Glutamatergic neuron (in vitro differentiated cells): ENCODE data around the gene TMA7B. TPM values are rescaled to one million over a fixed set of nuclear protein-coding genes. Genes with fewer than 3 reads are reported as not detected.

Experiments used
- DNase-seq: peaks from one replicate; pipeline ENCODE4 v3.0.0; 2022
- H3K27ac Mint-ChIP-seq: one replicate; pipeline ENCODE4 v1.8.0; 2020; ENCODE audit warnings: mild to moderate bottlenecking, mixed read lengths, inconsistent platforms; ENCODE audit not compliant: unreplicated experiment
- H3K27me3 Mint-ChIP-seq: one replicate; pipeline ENCODE4 v1.8.0; 2020; ENCODE audit warnings: mild to moderate bottlenecking, moderate library complexity, mixed read lengths, inconsistent platforms; ENCODE audit not compliant: unreplicated experiment
- H3K36me3 Mint-ChIP-seq: one replicate; pipeline ENCODE4 v1.8.0; 2020; ENCODE audit warnings: mild to moderate bottlenecking, mixed read lengths, inconsistent platforms; ENCODE audit not compliant: unreplicated experiment
- H3K4me1 Mint-ChIP-seq: one replicate; pipeline ENCODE4 v1.8.0; 2020; ENCODE audit warnings: mild to moderate bottlenecking, low read depth, mixed read lengths, inconsistent platforms; ENCODE audit not compliant: unreplicated experiment
- H3K4me3 Mint-ChIP-seq: one replicate; pipeline ENCODE4 v1.8.0; 2020; ENCODE audit warnings: mild to moderate bottlenecking, mixed read lengths, inconsistent platforms; ENCODE audit not compliant: unreplicated experiment
- H3K9me3 Mint-ChIP-seq: one replicate; pipeline ENCODE4 v1.8.0; 2020; ENCODE audit warnings: mild to moderate bottlenecking, moderate library complexity, mixed read lengths, inconsistent platforms; ENCODE audit not compliant: unreplicated experiment
- long read RNA-seq: library from polyadenylated mRNA; unstranded; transcript quantifications from one replicate; pipeline ENCODE4 v2.0.0, GENCODE V29; 2020; ENCODE audit not compliant: unreplicated experiment
- total RNA-seq: library from RNA; stranded (reverse); fragmentation: NEBNext Ultra II Directional; extraction: Animal tissue kit (Norgen Biotek cat#: 25700); gene quantifications from one replicate; pipeline ENCODE4 v1.2.1, GENCODE V29; 2021; ENCODE audit not compliant: unreplicated experiment
- TF ChIP-seq, protein P1 (sequence below): fragments of 200-600 bp; sonication (generic); IDR thresholded peaks from one replicate; pipeline ENCODE4 v1.5.0; 2021; ENCODE audit not compliant: partially characterized antibody, unreplicated experiment

The TMA7B gene
- total RNA-seq: not detected
- long read RNA-seq: 0 reads

- H3K27me3 Mint-ChIP-seq: peaks cover 2% of the 10 kb centered on the region
- DNase-seq: no peak
- TF ChIP-seq, protein P1, sequence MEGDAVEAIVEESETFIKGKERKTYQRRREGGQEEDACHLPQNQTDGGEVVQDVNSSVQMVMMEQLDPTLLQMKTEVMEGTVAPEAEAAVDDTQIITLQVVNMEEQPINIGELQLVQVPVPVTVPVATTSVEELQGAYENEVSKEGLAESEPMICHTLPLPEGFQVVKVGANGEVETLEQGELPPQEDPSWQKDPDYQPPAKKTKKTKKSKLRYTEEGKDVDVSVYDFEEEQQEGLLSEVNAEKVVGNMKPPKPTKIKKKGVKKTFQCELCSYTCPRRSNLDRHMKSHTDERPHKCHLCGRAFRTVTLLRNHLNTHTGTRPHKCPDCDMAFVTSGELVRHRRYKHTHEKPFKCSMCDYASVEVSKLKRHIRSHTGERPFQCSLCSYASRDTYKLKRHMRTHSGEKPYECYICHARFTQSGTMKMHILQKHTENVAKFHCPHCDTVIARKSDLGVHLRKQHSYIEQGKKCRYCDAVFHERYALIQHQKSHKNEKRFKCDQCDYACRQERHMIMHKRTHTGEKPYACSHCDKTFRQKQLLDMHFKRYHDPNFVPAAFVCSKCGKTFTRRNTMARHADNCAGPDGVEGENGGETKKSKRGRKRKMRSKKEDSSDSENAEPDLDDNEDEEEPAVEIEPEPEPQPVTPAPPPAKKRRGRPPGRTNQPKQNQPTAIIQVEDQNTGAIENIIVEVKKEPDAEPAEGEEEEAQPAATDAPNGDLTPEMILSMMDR: no peak
- no peaks in the 10 kb centered on the region for H3K36me3 Mint-ChIP-seq
- H3K4me3 Mint-ChIP-seq: no peak within 1 kb of the TSS
- no peak within 1 kb of the TSS for H3K27ac Mint-ChIP-seq
- H3K9me3 Mint-ChIP-seq: no peaks in the 10 kb centered on the region
- peaks cover 4% of the 10 kb centered on the region for H3K4me1 Mint-ChIP-seq
These were observed at the start of gene TMA7B for GRCh38 chr22:39959640-39960447. Gene TMA7B, plus strand, starts transcription at chr22:39960397. Its CDS starts 3,978 bp downstream, at chr22:39964375.

DNA sequence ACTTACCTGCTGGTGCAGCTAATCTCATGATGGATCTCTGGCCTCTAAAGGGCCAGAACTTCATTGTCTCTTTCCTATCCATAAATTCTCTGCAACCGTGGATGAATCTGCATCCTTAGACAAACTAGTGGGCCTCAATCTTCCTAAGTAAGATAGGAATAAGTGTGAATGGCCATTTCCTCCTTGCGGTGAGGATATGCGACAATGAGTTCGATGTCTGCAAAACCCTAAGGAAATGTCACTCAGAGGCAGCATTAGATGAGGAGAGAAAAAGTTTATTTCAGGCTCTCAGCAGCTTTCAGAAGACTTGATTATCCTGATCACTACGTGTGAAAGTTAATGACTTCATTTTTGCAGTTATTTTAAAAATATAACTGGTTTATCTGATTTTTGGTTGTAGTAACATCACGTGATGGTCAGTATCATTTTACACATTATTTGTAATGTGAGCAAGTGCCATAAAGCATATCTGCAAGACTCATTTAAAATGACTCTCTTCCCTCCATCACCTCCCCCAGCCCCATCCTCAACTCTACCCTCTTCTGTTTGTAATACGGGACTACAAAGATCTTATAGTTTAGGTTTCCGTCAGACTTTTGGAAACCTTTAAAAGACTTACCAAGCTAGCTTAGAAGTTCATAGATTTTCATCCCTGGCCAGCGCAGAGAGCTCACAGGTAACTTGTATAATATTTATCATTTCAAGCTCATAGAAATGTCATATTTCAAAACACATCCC lies 49.2 kb upstream of the TMA7B start:
- H3K36me3 Mint-ChIP-seq: no peaks in the 10 kb centered on the region
- DNase-seq: no peak
- H3K27me3 Mint-ChIP-seq: no peaks in the 10 kb centered on the region
- H3K4me1 Mint-ChIP-seq: peaks cover 6% of the 10 kb centered on the region
- no peak overlapping the region for H3K4me3 Mint-ChIP-seq
- TF ChIP-seq, protein P1: no peak
- no peaks in the 10 kb centered on the region for H3K9me3 Mint-ChIP-seq
- H3K27ac Mint-ChIP-seq: no peak overlapping the region

DNA sequence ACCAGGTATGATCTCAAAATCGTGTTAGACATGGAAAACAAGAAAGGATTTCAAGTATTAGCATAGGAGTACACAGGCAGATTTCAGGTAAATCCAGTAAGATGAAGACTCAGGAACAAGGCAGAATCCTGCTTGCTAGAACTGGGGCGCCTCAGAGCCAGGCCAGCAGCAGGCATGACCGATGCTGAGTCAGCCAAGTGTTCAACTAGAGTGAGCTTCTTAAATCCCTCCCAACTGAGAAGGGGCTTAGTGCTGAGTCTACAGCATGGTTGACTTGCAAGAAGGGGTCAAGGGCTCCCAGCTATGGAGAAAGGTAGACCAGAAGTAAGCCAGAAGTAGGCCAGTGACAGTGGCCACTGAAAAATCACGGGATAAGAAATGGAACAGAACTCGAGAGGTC lies 46.9 kb upstream of the TMA7B start:
- Mint-ChIP-seq H3K9me3 (no peaks in the 10 kb centered on the region), H3K4me3 (no peak overlapping the region), H3K27me3 (no peaks in the 10 kb centered on the region), H3K4me1 (peaks cover 13% of the 10 kb centered on the region), H3K27ac (no peak overlapping the region), H3K36me3 (no peaks in the 10 kb centered on the region)
- no peak for DNase-seq
- TF ChIP-seq, protein P1: no peak

DNA sequence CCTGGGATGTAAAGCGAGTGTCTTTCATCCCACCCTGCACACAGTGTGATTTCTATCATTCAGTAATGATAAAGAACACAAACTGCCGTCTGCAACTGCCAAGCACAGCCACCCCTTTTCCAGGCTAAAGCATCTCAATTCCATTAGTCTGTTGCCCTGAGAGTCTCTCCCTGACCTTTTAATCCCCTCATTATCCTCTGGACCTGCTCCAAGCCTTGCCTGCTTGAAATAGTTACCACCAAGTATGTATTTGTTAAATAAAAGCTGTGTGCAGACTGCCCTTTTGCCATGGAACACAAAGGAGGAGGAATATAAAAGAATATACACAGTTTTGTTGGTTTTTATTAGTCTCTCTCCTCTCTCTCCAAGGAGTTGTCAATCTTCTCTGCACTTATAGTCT lies 46.3 kb upstream of the TMA7B start:
- no peaks in the 10 kb centered on the region for H3K9me3 Mint-ChIP-seq
- TF ChIP-seq, protein P1: no peak
- H3K4me1 Mint-ChIP-seq: peaks cover 13% of the 10 kb centered on the region
- H3K27me3 Mint-ChIP-seq: no peaks in the 10 kb centered on the region
- no peak for DNase-seq
- H3K4me3 Mint-ChIP-seq: no peak overlapping the region
- H3K27ac Mint-ChIP-seq: no peak overlapping the region
- H3K36me3 Mint-ChIP-seq: no peaks in the 10 kb centered on the region

- Mint-ChIP-seq H3K27me3 (no peaks in the 10 kb centered on the region), H3K4me1 (peaks cover 13% of the 10 kb centered on the region), H3K9me3 (no peaks in the 10 kb centered on the region), H3K27ac (no peak overlapping the region), H3K4me3 (no peak overlapping the region), H3K36me3 (no peaks in the 10 kb centered on the region)
- TF ChIP-seq, protein P1: no peak
- no peak for DNase-seq
These were observed 45.6 kb upstream of the TMA7B start for GRCh38 chr22:39914584-39914983.
